Measurements from ENCODE around the gene ANO8.
"Not testable (repeated sequence)": the region's sequence is repeated elsewhere in the genome, so short reads cannot be mapped to it uniquely, and the experiment has no call there.

ANO8 gene, protein sequence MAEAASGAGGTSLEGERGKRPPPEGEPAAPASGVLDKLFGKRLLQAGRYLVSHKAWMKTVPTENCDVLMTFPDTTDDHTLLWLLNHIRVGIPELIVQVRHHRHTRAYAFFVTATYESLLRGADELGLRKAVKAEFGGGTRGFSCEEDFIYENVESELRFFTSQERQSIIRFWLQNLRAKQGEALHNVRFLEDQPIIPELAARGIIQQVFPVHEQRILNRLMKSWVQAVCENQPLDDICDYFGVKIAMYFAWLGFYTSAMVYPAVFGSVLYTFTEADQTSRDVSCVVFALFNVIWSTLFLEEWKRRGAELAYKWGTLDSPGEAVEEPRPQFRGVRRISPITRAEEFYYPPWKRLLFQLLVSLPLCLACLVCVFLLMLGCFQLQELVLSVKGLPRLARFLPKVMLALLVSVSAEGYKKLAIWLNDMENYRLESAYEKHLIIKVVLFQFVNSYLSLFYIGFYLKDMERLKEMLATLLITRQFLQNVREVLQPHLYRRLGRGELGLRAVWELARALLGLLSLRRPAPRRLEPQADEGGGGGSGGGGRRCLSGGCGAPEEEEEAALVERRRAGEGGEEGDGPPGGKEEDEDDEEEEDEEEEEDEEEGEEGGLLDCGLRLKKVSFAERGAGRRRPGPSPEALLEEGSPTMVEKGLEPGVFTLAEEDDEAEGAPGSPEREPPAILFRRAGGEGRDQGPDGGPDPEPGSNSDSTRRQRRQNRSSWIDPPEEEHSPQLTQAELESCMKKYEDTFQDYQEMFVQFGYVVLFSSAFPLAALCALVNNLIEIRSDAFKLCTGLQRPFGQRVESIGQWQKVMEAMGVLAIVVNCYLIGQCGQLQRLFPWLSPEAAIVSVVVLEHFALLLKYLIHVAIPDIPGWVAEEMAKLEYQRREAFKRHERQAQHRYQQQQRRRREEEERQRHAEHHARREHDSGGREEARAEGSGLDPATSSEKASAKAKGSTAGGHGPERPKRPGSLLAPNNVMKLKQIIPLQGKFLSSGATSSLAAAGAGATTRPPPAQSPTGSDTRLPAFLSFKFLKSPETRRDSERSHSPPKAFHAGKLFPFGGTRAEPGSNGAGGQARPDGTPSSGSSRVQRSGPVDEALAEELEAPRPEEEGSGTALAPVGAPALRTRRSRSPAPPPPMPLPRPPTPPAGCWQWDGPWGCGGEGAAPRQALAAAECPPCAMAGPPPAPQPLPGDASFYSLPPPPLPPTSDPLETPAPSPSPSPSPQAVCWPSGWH

GRCh38 chr19:17334414-17335409 is at the start of gene ANO8:
TSS of gene ANO8 (minus strand) at chr19:17334855. CDS start at chr19:17334670, 185 bp downstream.
- DNase-seq = peak; percentile 54 to 99 (median 91)

- no peak for DNase-seq
These were observed 45.9 kb upstream of the ANO8 start for GRCh38 chr19:17380426-17381138.

- peak in 1 of 51 donors; percentile 8 for DNase-seq
These were observed 44.6 kb upstream of the ANO8 start for GRCh38 chr19:17379221-17379631.

- no peak for DNase-seq
These were observed 43.6 kb upstream of the ANO8 start for GRCh38 chr19:17378271-17378670.

DNA sequence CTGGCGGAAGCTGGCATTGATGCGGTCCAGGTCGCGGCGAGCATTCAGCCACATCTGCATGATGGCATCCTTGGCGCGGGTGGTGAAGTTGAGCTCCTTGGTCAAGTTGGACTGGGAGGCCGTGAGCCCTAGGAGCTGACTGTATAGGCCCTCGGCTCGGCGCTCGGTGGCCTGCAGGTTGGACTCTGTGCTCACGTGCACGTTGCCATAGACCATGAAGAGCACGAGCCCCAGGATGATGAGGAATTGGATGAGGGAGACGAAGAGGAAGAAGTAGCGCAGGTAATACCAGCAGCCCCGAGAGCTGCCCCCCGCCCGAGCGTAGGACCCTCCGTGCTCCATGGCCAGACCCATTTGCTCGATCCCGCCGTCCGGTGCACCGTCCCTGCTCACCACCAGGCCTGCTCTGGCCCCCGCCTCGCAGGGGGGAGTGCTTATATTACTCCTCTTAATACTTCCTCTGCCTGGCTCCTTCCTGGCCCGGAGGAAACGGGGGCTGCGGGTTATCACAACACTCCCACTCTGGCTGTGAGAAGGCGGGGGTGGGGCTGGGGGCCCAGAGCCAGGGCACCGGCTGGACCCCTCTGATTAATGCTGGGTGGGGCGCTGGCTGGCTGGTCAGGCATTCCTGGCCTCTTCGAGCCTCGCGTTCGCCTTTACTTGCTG is 42.4 kb upstream of the ANO8 start, which contains the start of gene PLVAP:
Gene PLVAP, minus strand, starts transcription at position 408 of the 666 bp plus-strand sequence. Its CDS starts 54 bp downstream, at position 354.
- DNase-seq = peak in 1 of 51 donors; percentile 6

DNA sequence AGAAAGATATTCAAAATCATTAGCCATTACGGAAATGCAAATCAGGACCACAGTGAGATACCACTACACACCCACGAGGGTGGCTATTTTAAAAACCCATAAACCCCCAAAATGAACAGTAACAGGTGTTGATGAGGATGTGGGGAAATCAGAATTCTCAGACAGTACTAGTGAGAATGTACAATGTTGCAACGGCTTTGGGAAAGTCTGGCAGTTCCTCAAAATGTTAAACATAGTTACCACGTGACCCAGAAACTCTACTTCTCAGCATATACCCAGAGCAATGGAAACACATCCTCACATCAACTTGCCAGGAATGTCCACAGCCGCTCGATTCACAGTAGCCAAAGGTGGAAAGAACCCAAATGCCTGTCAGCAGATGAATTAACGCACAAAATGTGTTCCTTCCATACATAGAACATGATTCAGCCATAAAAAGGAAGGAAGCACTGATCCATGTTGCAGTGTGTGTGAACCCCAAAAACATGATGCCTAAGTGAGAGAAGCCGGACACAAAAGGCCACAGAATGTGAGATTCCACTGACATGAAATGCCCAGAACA is 35.5 kb upstream of the ANO8 start:
- peak in 1 of 51 donors; percentile 8 for DNase-seq

GRCh38 chr19:17365361-17365760 is 30.7 kb upstream of the ANO8 start:
- DNase-seq = no peak

DNA sequence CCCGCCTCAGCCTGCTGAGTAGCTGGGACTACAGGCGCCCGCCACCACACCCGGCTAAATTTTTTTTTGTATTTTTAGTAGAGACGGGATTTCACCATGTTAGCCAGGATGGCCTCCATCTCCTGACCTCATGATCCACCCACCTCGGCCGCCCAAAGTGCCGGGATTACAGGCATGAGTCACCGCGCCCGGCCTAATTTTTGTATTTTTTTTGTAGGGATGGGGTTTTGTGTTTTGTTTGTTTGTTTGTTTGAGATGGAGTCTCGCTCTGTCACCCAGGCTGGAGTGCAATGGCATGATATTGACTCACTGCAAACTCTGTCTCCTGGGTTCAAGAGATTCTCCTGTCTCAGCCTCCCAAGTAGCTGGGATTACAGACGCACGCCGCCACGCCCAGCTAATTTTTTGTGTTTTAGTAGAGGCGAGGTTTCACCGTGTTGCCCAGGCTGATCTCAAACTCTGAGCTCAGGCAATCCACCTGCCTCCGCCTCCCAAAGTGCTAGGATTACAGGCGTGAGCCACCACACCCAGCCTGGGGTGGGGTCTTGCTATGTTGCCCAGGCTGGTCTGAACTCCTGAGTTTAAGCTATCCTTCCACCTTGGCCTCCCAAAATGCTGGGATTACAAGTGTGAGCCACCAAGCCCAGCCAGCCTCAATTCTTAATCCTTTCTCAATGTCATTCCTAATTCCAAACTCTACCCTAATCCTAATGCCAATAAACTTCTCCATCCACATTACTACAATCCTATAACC is 29.4 kb upstream of the ANO8 start:
- not testable (repeated sequence) for DNase-seq

- DNase-seq = no peak
These were observed 25.5 kb upstream of the ANO8 start for GRCh38 chr19:17359905-17360800.

GRCh38 chr19:17358395-17358794 is 23.7 kb upstream of the ANO8 start:
- DNase-seq = no peak

GRCh38 chr19:17357724-17358123 is 23.1 kb upstream of the ANO8 start:
- DNase-seq = no peak

DNA sequence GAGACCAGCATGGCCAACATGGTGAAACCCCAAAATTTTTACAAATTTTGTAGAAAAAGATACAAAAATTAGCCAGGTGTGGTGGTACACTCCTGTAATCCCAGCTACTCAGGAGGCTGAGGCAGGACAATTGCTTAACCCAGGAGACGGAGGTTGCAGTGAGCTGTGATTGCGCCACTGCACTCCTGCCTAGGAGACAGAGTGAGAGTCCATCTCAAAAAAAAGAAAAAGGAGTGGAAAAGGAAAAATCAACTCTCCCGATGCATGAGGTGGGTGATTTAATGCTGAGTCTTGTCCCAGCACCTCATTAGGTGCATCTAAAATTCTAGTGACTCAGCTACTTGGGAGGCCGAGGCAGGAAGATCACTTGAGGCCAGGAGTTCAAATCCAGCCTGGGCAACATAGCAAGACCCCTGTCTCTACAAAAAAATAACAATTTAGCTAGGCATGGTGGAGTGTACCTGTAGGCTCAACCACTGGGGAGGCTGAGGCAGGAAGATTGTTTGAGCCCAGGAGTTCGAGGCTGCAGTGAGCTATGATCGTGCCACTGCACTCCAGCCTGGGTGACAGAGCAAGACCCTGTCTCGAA is 22.5 kb upstream of the ANO8 start:
- DNase-seq = no peak

- DNase-seq = no peak
These were observed 18.7 kb upstream of the ANO8 start for GRCh38 chr19:17353386-17353785.

- peak in 4 of 51 donors; percentile 10 to 26 (median 16) for DNase-seq
These were observed 18.1 kb upstream of the ANO8 start for GRCh38 chr19:17352608-17353280.

DNA sequence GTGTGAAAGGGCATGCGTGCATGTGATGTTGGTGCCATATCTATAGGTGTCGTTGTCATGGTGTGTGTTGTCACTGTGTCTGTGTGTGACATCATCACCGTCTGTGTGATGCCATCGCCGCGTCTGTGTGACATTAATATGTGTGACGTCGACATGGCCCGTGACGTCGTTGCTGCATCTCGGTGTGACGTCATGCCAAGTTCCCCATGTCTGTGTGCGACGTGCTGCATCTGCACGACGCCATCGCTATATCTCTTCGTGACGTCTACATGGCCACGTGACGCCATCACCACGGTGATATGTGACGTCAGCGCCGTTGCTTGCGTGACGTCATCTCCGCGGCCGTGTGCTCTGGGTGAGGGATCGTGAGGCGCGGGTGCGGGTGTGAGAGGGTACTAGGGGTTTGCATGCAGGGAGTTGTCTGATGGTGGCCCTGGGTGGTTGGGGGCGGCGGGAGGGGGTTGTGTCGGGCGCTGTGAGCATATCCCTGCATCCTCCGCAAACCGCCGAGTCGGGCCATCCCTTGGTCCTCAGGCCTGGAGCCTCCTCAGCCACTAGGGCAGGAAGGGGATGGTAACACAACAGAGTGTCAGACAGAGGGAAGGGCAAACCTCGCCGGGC is 17.3 kb upstream of the ANO8 start:
- DNase-seq = no peak
